Esophagus (tissue), 2 donors: ENCODE results near the gene HARBI1. TPM values are rescaled to one million over a fixed set of nuclear protein-coding genes. Genes with fewer than 3 reads are reported as not detected.

Experiments
- H3K27ac ChIP-seq, 2 donors: one replicate each; pipeline ENCODE4 v1.5.1; 2013; ENCODE audit warnings: low read depth in 2 of 2, mild to moderate bottlenecking in 2 of 2, inconsistent platforms in 1 of 2, low read length in 1 of 2, moderate library complexity in 1 of 2
- H3K27me3 ChIP-seq, 2 donors: one replicate each; pipeline ENCODE4 v1.6.1; 2013; ENCODE audit warnings: low read length in 2 of 2, control low read depth in 1 of 2, mild to moderate bottlenecking in 1 of 2; ENCODE audit not compliant: insufficient read depth in 2 of 2, control insufficient read depth in 1 of 2
- H3K36me3 ChIP-seq, 2 donors: one replicate each; pipeline ENCODE4 v1.6.1; 2013; ENCODE audit warnings: low read length in 1 of 2; ENCODE audit not compliant: control insufficient read depth in 2 of 2, insufficient read depth in 2 of 2
- H3K4me1 ChIP-seq, 2 donors: one replicate each; pipeline ENCODE4 v1.6.1; 2013; ENCODE audit warnings: low read length in 1 of 2; ENCODE audit not compliant: control insufficient read depth in 2 of 2, insufficient read depth in 2 of 2
- H3K4me3 ChIP-seq, 2 donors: one replicate each; pipeline ENCODE4 v1.5.1; 2013; ENCODE audit warnings: low read length in 2 of 2, mild to moderate bottlenecking in 2 of 2, low read depth in 1 of 2, moderate library complexity in 1 of 2
- H3K9me3 ChIP-seq, 2 donors: one replicate each; pipeline ENCODE4 v1.6.1; 2013; ENCODE audit warnings: mild to moderate bottlenecking in 2 of 2, low read depth in 1 of 2, low read length in 1 of 2, moderate library complexity in 1 of 2; ENCODE audit not compliant: control insufficient read depth in 2 of 2, insufficient read depth in 1 of 2
- WGBS, 2 donors: extraction: QIAGEN DNeasy Blood & Tissue Kit; methylation state at CpG; one replicate each; pipeline ENCODE4 v1.1.7; 2013; 5-methylcytosine and 5-hydroxymethylcytosine counted together
- polyA plus RNA-seq, 2 donors: library from polyadenylated mRNA; stranded (reverse); fragments of 200-250 nt; gene quantifications; one replicate each; pipeline ENCODE4 v1.2.3, GENCODE V29; 2013
- donor health status: healthy with polysubstance abuse.
- donor health status: Bipolar disorder and iron deficiency.

The HARBI1 gene
- polyA plus RNA-seq, 2 donors: 1.7 to 2.8 TPM

DNA sequence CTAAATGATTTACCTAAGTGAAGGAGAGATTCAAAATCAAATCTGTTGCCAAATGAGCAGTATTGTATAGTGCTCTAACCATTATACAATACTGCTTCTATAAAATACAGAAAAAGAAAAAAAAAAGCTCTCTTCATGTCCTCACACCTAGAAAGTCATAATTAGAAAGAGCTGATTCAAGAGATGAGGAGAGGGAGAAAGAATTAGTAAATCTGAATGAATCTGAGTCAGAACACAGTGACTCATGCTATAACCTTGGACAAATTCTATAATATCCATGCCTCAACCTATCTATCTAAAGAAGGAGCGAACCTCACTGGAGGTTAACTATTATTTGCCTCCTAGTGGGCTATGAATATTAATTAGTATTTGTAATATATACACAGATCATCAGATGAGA is 52.6 kb downstream of the HARBI1 start:
- Histone ChIP-seq H3K27ac (no peak overlapping the region), H3K4me1 (no peaks in the 10 kb centered on the region), H3K36me3 (no peaks in the 10 kb centered on the region), H3K27me3 (no peaks in the 10 kb centered on the region), H3K9me3 (no peaks in the 10 kb centered on the region), H3K4me3 (no peak overlapping the region)
- 57 to 69% methylated on average over 1 of the region's 1 CpG for WGBS, 2 donors

DNA sequence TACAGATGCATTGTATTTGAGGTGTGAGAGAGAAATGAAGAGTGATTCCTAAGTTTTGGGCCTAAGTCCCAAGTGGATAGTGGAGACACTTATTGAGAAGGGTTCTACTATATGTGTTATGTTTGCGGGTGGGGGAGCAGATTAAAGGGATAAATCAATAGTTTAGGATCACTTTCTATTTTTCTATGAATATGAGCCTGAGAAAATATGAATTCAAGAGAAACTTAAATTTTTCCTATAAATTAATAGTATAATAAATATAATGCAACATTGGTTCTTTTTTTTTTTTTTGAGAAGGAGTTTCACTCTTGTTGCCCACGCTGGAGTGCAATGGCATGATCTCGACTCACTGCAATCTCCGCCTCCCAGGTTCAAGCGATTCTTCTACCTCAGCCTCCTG is 54.5 kb downstream of the HARBI1 start:
- Histone ChIP-seq H3K4me1 (no peaks in the 10 kb centered on the region), H3K27me3 (no peaks in the 10 kb centered on the region), H3K36me3 (no peaks in the 10 kb centered on the region), H3K9me3 (no peaks in the 10 kb centered on the region), H3K4me3 (no peak overlapping the region), H3K27ac (no peak overlapping the region)
- WGBS, 2 donors: 95 to 97% methylated on average over 5 of the region's 5 CpGs

GRCh38 chr11:46560300-46560991 is 56.6 kb downstream of the HARBI1 start:
- Histone ChIP-seq H3K27me3 (no peaks in the 10 kb centered on the region), H3K4me3 (peak overlapping the region in 1 of 2 donors; percentile 48), H3K27ac (peak overlapping the region; percentile 58 to 82), H3K9me3 (no peaks in the 10 kb centered on the region), H3K4me1 (no peaks in the 10 kb centered on the region), H3K36me3 (no peaks in the 10 kb centered on the region)
- WGBS, 2 donors: 2 to 3% methylated on average over 6 of the region's 6 CpGs

DNA sequence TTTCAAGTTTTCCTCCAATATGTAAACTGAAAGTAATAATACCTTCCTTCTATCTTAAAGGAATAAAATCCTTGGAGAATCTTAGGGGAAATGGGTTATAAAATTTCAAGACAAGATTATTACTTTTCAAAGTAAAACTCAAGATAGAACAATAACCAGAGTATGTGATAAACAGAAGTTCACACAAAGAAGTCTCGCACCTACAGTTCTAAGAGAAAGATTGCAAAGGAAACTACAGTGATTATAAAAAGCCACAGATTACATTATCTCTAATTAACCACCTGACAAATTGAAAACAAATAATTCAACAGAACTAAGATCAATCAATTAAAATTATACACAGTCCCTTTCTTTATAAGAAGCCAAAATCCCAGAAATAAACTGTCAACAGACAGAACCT is 57.2 kb downstream of the HARBI1 start:
- peaks cover 0 to under 1% of the 10 kb centered on the region in 2 donors for H3K4me1 ChIP-seq
- peak overlapping the region in 1 of 2 donors; percentile 82 for H3K27ac ChIP-seq
- H3K36me3 ChIP-seq: no peaks in the 10 kb centered on the region
- no peak overlapping the region for H3K4me3 ChIP-seq
- no peaks in the 10 kb centered on the region for H3K27me3 ChIP-seq
- WGBS, 2 donors: 36 to 48% methylated on average over 1 of the region's 1 CpG
- no peaks in the 10 kb centered on the region for H3K9me3 ChIP-seq

- 71 to 75% methylated on average over 7 of the region's 7 CpGs for WGBS, 2 donors
- H3K27ac ChIP-seq: no peak overlapping the region
- no peak overlapping the region for H3K4me3 ChIP-seq
- H3K36me3 ChIP-seq: no peaks in the 10 kb centered on the region
- no peaks in the 10 kb centered on the region for H3K9me3 ChIP-seq
- H3K4me1 ChIP-seq: peaks cover 0 to 3% of the 10 kb centered on the region in 2 donors
- no peaks in the 10 kb centered on the region for H3K27me3 ChIP-seq
Observed at GRCh38 chr11:46557684-46558151, 59.3 kb downstream of the HARBI1 start.

GRCh38 chr11:46555267-46556054 is 61.6 kb downstream of the HARBI1 start:
- Histone ChIP-seq H3K9me3 (no peaks in the 10 kb centered on the region), H3K4me1 (peaks cover 0 to 3% of the 10 kb centered on the region in 2 donors), H3K4me3 (no peak overlapping the region), H3K27me3 (no peaks in the 10 kb centered on the region), H3K36me3 (no peaks in the 10 kb centered on the region), H3K27ac (no peak overlapping the region)
- 43 to 58% methylated on average over 2 of the region's 2 CpGs for WGBS, 2 donors

GRCh38 chr11:46554213-46555147 is 62.5 kb downstream of the HARBI1 start:
- H3K9me3 ChIP-seq: no peaks in the 10 kb centered on the region
- no peaks in the 10 kb centered on the region for H3K36me3 ChIP-seq
- H3K27me3 ChIP-seq: no peaks in the 10 kb centered on the region
- H3K4me3 ChIP-seq: no peak overlapping the region
- peaks cover 0 to 3% of the 10 kb centered on the region in 2 donors for H3K4me1 ChIP-seq
- peak overlapping the region; percentile 34 to 64 for H3K27ac ChIP-seq
- 55 to 58% methylated on average over 5 of the region's 5 CpGs for WGBS, 2 donors

GRCh38 chr11:46553814-46554212 is 63.2 kb downstream of the HARBI1 start:
- Histone ChIP-seq H3K4me3 (no peak overlapping the region), H3K9me3 (no peaks in the 10 kb centered on the region), H3K36me3 (no peaks in the 10 kb centered on the region), H3K27ac (peak overlapping the region in 1 of 2 donors; percentile 47), H3K4me1 (peaks cover 0 to 3% of the 10 kb centered on the region in 2 donors), H3K27me3 (no peaks in the 10 kb centered on the region)
- WGBS, 2 donors: 6 to 12% methylated on average over 1 of the region's 1 CpG
